ENCODE measurements around the gene RPL18. TPM values are rescaled to one million over a fixed set of nuclear protein-coding genes. Genes with fewer than 3 reads are reported as not detected.

RPL18 gene
- total and polyA plus RNA-seq, 9 of the 15 experiments (the other 6 are each of a cell fraction or from before 2014, with no cell fraction given), result 312 to 2,635 (median 1,653) TPM

GRCh38 chr19:48600679-48601417 lies 18.1 kb downstream of the RPL18 start:
- FAIRE-seq, result no peak
- Histone ChIP-seq H3K36me3 (ENCODE audit: control insufficient read depth, insufficient read depth, low read length) (no peaks in the 10 kb centered on the region), H3K9me3 (replicated peaks; ENCODE audit: control insufficient read depth, insufficient read depth, low read depth, low read length) (no peaks in the 10 kb centered on the region), H3K9ac (ENCODE audit: insufficient read depth in 1 of 2, low read depth in 2 of 2, low read length in 2 of 2) (peak overlapping the region in 1 of 2 experiments; percentile 26; a peak in 2 of 4 replicates), H3K4me2 (ENCODE audit: insufficient read depth, low read length) (no peak overlapping the region), H4K20me1 (replicated peaks; ENCODE audit: control insufficient read depth, insufficient read depth, low read length) (0 out of 2 replicates have a peak, but pooled peaks cover 2% of the 10 kb centered on the region), H3K27me3 (ENCODE audit: control insufficient read depth in 2 of 2, insufficient read depth in 2 of 2, low read length in 2 of 2) (peaks cover 0 to 7% of the 10 kb centered on the region in 2 experiments; a peak in 2 of 5 replicates), H3K79me2 (ENCODE audit: control insufficient read depth, insufficient read depth, low read length) (no peaks in the 10 kb centered on the region), H3K4me1 (replicated peaks in 1 of 2; ENCODE audit: control insufficient read depth in 2 of 2, insufficient read depth in 2 of 2, low read length in 2 of 2) (peaks cover 0 to 29% of the 10 kb centered on the region in 2 experiments; a peak in 2 of 5 replicates), H3K4me3 (no peak overlapping the region), H3K27ac (ENCODE audit: extremely low read depth, low read depth, low read length) (no peak overlapping the region), H3K9me1 (ENCODE audit: control insufficient read depth, insufficient read depth, low read length) (peaks cover 2% of the 10 kb centered on the region), H2AFZ (ENCODE audit: low read depth, low read length) (no peak overlapping the region)
- ChIA-PET POLR2A (interaction anchor here (0.6 to 1.1 kb wide), 2 partner anchors 16 to 37 kb away, joined by 3 to 4 read pairs; no protein-coding TSS in a partner anchor), CTCF (ENCODE audit: low intra/inter-chr PET ratio) (no interaction called here)
- 41% methylated on average over 11 of the region's 21 CpGs for WGBS (ENCODE audit: insufficient coverage, low coverage, missing lambda C conversion rate)
- in situ Hi-C loops (cut with MboI) (no loop called here), intact Hi-C loops (cut with micrococcal nuclease) (no loop called here)
- TF ChIP-seq BCOR (IDR thresholded peaks at IDR 0.05) (0 out of 2 replicates have a peak, but pooled peaks have one; percentile 4), ZNF121 (CRISPR knock-in tag; conservative IDR thresholded peaks at IDR 0.05) (peak; percentile 87), ZFPM2 (CRISPR knock-in tag; IDR thresholded peaks at IDR 0.05) (no peak)
- no TSS peak for BruUV-seq (replicated peaks)
- no peak; the same call in 2 of the 3 replicates for ATAC-seq
- DNase-seq (ENCODE audit: extremely low read depth in 1 of 4, low spot score in 3 of 4), result no peak

Data from K562 (cell line).